Stimulated activated CD4-positive, alpha-beta T cell treated with anti-CD3 and anti-CD28 coated beads, Interleukin-2, amount 100 ng/mL, for 4 hours (primary cell): Measurements from ENCODE around the gene RPS6KA3.

Experiments
- DNase-seq: peaks from one replicate; pipeline ENCODE4 v3.0.0-alpha.2; 2020; ENCODE audit warnings: low read depth

RPS6KA3 gene

DNA sequence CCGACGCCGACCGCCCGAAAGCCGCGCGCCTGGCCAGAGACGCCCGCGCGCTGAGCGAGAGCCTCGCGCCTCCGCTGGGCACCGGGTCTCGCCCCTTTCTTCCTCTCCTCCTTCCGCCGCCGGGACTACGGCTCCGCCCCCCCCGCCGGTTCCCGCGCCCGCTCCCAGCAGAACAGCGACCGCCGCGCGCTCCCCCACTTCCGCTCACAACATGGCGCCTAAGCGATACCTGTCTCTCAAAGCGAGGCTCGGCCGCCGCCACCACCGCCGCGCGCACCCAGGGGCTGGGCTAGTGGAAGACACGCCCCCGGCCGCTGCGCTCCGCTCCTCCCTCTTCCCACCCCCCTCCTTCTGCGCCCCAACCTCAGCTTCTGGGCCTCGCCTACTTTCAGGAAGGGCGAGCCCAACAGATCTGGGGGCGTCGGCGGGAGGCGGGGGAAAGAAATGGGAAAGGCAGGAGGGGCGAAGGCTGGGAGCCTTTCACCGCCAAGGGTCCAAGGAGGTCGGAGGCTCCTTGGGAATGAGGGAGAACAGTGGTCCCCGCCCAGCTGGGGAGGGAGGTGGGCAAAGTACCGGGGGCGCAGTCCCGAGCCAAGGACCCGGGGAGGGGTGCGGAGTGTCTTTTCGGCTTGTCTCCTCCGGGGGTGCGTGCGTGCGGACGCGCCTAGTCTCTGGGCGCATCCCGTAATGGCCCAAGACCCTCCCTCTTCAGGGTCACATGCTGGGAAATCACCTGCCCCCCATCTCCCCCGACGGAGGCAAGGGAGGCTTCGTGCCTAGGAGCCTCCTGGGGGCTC is at the start of gene RPS6KA3:
TSS of gene RPS6KA3 (minus strand) at position 100 of the 797 bp plus-strand sequence. CDS start 277 bp downstream, outside the sequence.
- DNase-seq = peak; percentile 84

DNA sequence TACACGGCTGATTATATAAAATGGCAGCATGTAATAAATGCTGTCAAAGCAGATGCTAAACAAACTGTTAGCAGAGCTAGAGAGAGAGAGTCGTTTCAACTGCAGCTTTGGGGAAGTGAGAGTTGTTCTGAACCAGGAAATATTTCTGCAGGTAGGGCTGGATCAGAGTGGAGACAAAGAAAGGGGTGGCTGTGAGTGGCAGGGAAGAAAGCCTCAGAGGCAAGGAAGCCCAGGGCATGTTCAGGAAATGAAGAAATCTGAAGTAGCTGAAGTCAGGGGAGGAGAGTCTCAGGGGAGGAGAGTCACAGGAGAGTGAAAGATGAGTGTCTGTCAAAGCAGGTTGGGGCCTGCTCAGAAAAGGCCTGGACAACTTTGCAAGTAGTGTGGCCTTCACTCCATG is 48.4 kb upstream of the RPS6KA3 start:
- DNase-seq = no peak

DNA sequence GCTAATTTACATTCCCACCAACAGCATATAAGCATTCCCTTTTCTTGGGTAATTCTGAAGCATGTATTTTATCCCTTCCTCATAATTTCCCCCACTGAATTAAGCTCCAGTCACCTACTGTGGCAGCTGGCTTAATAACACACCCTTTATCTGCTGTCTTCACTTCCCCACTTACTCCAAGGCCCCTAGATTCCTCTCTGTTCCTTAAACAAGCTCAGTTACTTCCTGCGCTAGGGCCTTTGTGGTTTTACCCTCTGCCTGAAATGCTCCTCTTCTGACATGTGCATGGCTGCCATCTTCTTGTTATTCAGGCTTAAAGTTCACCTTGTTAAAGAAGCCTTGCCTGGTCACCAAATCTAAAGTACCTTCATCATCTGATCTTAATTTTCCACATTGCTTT is 47.2 kb upstream of the RPS6KA3 start:
- DNase-seq = no peak

DNA sequence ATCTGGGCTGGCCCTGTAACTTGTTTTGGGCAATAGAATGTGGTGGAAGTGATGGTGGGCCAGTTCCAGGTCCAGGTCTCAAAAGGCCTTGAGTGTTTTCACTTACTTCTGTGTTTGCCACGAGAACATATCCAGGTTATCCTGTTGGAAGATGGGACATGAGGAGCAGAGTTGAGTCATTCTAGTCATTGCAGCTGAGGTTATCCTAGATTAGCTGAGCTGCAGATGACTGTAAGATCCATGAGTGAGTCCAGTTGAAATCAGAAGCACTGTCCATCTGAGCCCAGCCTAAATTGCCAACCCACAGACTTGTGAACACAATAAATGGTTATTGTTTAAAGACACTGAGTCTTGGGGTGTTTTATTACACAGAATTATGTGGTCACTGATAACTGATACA is 45.3 kb upstream of the RPS6KA3 start:
- no peak for DNase-seq

DNA sequence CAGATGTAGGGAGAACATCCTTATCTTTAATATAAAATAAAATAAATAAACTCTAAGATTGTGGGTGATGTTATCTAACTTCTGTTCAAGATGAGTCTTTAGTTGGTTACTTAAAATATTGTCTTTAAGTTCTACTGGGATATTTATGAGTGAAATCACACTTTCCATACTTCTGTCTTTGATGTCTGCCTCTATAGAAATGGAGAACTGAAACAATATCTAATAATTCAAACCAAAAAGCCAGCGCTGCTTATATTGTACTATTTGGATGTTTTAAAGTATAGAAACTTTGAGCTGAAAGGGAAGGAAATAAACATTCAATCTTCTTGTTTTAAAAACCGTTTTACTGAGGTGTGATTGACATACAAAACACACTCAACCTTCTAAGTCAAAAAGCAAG is 44.8 kb upstream of the RPS6KA3 start:
- DNase-seq = no peak

DNA sequence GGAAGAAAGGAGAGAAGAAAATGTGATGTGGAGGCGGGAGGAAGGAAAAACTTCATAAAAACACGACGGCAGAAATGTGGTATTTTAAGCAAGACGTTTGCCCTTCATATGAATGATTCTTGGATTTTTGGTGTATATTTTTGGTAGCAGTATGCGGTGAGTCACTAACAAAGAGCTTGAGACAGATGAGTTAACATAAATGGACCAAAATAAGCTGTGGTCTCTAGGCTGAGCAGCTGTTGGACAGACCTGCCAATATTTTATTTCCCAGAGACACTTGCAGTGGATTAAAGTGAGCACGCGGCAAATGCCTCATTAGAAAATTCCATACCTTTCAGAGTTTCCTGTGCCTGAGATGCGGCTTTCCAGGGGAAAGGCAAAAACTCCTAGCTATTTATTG is 43.1 kb upstream of the RPS6KA3 start:
- DNase-seq = no peak

DNA sequence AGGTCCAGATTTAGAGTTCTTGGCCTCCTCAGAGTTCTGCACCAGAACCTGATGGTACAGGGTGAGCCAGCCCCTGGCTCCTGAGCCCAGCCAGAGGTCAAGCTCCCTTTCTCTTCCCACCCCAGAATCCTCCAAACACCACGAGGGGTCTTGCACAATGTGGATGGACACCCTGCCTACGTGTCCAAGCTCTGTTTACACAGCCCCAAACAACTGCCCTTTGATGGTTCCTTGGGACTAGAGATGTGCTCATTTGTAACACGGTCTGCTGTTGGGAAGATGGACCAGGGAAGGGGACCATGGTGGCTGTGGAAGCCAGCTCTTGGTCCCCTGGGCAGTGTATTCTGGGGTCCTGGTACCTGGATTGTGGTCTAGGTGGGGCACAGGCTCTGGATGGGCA is 40.0 kb upstream of the RPS6KA3 start:
- DNase-seq = no peak

DNA sequence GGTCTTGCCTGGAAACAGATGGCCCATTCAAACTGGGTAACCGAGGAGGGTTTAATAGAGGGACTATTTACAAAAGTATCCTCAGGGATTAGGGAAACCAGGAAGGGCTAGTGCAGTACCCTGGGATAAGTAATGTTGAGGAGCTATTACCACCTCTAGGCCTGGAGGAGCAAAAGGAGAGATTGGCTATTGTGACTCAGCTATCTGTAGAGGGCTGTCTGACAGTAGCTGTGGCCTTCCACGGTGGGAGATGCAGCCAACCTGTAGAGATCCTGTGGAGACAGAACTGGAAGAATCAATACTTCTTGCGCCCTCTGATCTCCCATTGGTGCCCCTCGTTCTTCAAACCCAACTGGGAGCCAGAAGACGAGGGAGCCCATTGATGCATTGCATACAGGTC is 34.1 kb upstream of the RPS6KA3 start:
- DNase-seq = no peak

DNA sequence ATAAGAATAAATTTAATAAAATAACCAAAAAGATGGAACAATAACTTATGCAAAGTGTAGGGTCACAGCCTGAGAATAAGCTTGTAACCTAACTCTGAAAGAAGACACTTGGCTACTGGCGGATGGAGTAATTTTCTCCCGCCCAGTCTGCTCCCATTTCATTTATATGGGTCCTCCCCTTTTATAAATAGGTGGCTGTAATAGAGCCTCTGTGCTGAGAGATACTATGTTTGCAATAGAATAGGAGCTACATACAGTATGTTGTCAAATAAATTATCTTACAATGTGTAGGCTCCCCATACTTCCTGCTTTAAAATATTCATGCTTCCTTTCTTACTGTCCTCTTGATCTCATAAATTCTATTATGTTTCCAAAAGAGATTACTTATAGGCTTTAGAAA is 28.2 kb upstream of the RPS6KA3 start:
- no peak for DNase-seq

GRCh38 chrX:20294284-20294683 is 27.6 kb upstream of the RPS6KA3 start:
- no peak for DNase-seq

- DNase-seq = no peak
These were observed 18.8 kb upstream of the RPS6KA3 start for GRCh38 chrX:20285511-20285910.

DNA sequence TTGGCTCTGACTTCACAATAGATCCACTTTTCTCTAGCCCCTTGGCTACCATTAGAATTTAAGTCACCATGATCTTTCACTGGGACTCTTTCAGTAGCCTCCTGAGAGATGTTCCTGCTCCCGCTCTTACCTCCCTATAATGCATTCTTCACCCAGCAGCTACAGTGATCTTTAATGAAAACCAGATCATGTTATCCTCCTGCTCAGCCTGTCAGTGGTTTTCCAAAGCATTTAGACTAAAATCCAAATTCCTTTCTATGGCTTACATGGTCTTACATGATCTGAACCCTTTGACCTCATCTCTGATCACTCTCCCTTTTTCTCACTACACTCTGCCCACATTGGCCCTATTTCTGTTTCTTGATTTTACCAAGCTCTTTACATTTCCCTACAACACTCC is 18.3 kb upstream of the RPS6KA3 start:
- no peak for DNase-seq

- DNase-seq = no peak
These were observed 17.7 kb upstream of the RPS6KA3 start for GRCh38 chrX:20284444-20284843.

- DNase-seq = no peak
These were observed 14.2 kb upstream of the RPS6KA3 start for GRCh38 chrX:20280938-20281337.

DNA sequence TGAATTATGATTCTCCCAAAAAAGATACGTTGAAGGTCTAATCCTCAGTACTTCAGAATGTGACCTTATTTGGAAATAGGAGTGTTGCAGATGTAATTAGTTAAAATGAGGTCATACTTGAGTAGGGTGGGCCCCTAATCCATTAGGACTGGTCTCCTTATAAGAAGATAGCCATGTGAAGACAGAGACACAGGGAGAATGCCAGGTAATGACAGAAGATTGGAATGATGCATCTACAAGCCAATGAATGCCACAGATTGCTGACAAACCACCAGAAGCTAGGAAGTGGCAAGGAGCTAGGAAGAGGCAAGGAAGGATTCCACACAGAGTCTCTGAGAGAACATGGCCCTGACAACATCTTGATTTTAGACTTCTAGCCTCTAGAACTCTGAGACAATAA is 7.4 kb upstream of the RPS6KA3 start:
- no peak for DNase-seq

DNA sequence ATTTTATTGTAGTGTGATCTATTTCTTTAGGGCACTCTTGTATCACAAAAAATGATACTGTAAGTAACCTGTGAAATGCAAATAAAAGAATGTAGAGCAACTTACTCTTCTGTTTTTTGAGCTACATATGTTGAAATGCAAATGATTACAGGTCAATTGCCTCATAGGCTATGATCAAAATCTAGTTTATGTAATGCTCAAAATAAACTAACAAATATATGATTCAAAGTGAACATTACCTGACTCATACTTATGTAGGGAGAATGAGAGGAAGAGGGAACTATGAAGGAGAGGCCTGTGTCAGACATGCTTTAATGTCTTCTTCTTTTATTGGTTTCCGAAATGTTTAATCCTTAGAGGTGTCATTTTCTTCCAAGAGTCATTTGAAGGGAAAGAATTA is 5.0 kb upstream of the RPS6KA3 start:
- DNase-seq = no peak

DNA sequence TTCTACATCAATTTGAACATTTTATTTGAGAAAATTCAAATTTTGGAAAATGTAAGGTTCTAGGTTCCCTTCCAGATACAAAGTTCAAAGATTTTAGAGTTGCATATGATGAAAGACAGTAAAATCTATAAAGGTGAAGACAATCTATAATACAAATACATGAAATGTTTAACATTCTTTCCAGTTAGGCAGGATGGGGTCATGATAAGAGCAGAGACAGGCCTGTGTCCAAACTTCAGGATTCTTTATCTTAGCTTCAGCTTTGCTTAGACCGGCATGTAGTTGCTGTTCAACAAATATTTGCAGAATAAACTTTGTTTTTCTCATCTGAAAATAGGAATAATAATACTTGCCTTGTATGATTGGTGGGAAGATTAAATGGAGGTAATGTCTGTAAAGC is 4.5 kb upstream of the RPS6KA3 start:
- no peak for DNase-seq

- DNase-seq = no peak
These were observed 3.8 kb upstream of the RPS6KA3 start for GRCh38 chrX:20270562-20270890.

- DNase-seq = no peak
These were observed 3.3 kb upstream of the RPS6KA3 start for GRCh38 chrX:20269848-20270561.

- DNase-seq = no peak
These were observed 1.4 kb upstream of the RPS6KA3 start for GRCh38 chrX:20267931-20268701.

DNA sequence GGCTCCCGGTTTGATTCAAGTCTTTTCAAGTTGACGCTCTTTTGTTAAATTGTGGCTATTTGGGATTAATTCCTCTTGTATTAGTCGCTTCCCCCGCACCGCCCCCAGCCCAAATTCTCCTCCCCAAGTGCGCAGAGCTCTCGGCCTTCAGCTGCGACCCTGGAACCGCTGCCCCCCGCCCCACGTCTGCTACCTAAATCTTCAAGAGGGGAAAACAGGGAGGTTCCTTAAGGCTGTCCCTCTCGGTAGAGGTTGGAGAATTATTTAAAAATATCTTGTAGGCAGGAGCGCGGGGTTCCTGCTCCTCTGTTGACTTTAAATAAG is 860 bp upstream of the RPS6KA3 start:
- no peak for DNase-seq

DNA sequence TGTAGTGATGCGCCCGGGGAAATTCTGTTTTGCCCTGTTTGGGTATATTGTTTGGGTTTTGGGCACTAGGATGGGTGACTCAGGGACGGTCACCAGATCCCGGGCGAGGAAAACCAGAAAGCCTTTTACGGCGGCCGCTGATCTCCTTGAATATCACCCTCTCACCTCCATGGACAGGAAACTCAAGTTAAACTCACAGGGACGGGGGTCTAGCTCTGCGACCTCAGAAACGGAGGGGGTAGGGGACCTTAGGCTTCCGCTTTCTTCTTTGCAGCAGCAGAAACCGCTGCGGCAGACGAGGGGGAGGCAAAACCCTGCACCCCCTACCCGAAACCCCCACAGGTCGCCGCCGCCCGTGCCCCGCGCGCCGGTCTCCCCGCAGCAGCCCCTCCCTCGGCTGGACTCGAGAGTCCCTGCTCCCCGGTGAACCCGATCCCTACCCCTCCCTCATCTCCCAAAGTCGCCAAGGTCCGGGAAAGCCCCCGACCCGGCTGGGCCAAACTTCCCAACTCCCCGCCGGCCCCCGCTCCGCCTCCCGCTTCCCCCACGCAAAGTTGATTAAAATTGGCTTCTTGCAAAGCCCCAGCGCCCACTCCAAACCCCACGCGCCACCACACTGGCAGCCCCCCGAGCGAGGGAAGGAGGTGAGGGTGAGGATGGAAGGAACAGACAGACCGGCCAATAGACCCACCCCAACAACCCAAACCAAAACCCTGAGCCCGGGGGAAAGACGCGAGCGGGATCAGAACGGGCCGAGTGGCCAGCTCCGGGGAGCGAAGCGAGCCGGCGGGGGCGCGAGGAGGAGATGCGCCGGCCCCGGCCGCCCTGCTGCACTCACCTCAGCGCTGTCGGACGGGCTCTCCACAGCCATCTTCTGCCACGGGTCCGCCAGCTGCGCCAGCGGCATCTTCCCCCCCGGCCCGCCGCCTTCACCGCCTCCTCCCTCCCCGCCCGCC is 705 bp downstream of the RPS6KA3 start:
- no peak for DNase-seq
